WTC11 (cell line): ENCODE data around the gene HACE1. TPM values are rescaled to one million over a fixed set of nuclear protein-coding genes. Genes with fewer than 3 reads are reported as not detected.
A peak's percentile ranks its signal among the peaks of the same experiment; 100 is the strongest.

Experiments used
- ATF2 ChIP-seq: sonication (generic); formaldehyde crosslinking; IDR thresholded peaks from 2 replicates; pipeline ENCODE4 v1.8.1; 2022; ENCODE audit warnings: low read depth, missing genetic modification reagents, borderline replicate concordance
- CBFB ChIP-seq: sonication (generic); formaldehyde crosslinking; IDR thresholded peaks from 2 replicates; pipeline ENCODE4 v1.8.1; 2022; ENCODE audit warnings: mild to moderate bottlenecking, low read depth, missing genetic modification reagents
- CREB1 ChIP-seq: sonication (generic); formaldehyde crosslinking; IDR thresholded peaks from 2 replicates; pipeline ENCODE4 v1.8.0; 2023; ENCODE audit warnings: mild to moderate bottlenecking, missing genetic modification reagents
- FOXP4 ChIP-seq: sonication (generic); formaldehyde crosslinking; IDR thresholded peaks from 2 replicates; pipeline ENCODE4 v1.8.0; 2022; ENCODE audit warnings: mild to moderate bottlenecking, missing genetic modification reagents
- GABPB1 ChIP-seq: sonication (generic); formaldehyde crosslinking; IDR thresholded peaks from 2 replicates; pipeline ENCODE4 v1.8.1; 2023; ENCODE audit warnings: mild to moderate bottlenecking, missing genetic modification reagents
- GRHL2 ChIP-seq: fragments of 250-450 bp; sonication (Bioruptor Pico); IDR thresholded peaks from 2 replicates; pipeline ENCODE4 v1.8.0; 2022; ENCODE audit warnings: mild to moderate bottlenecking, moderate library complexity; ENCODE audit not compliant: insufficient replicate concordance, severe bottlenecking
- GTF2I ChIP-seq: fragments of 250-450 bp; sonication (Bioruptor Pico); conservative IDR thresholded peaks from 2 replicates; pipeline ENCODE4 v1.4.0; 2021; ENCODE audit warnings: mild to moderate bottlenecking
- MAX ChIP-seq: sonication (generic); formaldehyde crosslinking; IDR thresholded peaks from 2 replicates; pipeline ENCODE4 v1.8.0; 2022; ENCODE audit warnings: mild to moderate bottlenecking, missing genetic modification reagents
- NFE2L1 ChIP-seq: sonication (generic); formaldehyde crosslinking; IDR thresholded peaks from 2 replicates; pipeline ENCODE4 v1.8.1; 2023; ENCODE audit warnings: missing genetic modification reagents
- NR1H2 ChIP-seq: sonication (generic); formaldehyde crosslinking; IDR thresholded peaks from 2 replicates; pipeline ENCODE4 v1.9.0; 2021; ENCODE audit warnings: mild to moderate bottlenecking, moderate library complexity, missing genetic modification reagents
- OVOL2 ChIP-seq: fragments of 250-450 bp; sonication (Bioruptor Pico); IDR thresholded peaks from 2 replicates; pipeline ENCODE4 v1.9.0; 2021; ENCODE audit warnings: mild to moderate bottlenecking, borderline replicate concordance
- PRRX2 ChIP-seq: fragments of 250-450 bp; sonication (Bioruptor Pico); IDR thresholded peaks from 2 replicates; pipeline ENCODE4 v1.8.0; 2021; ENCODE audit warnings: mild to moderate bottlenecking
- SMAD4 ChIP-seq: sonication (generic); formaldehyde crosslinking; IDR thresholded peaks from 2 replicates; pipeline ENCODE4 v1.8.0; 2022; ENCODE audit warnings: mild to moderate bottlenecking, missing genetic modification reagents
- TCF7 ChIP-seq: sonication (generic); formaldehyde crosslinking; IDR thresholded peaks from 2 replicates; pipeline ENCODE4 v1.8.0; 2022; ENCODE audit warnings: mild to moderate bottlenecking, low read depth, missing genetic modification reagents, moderate library complexity
- TEAD4 ChIP-seq: sonication (generic); formaldehyde crosslinking; IDR thresholded peaks from 2 replicates; pipeline ENCODE4 v1.8.0; 2022; ENCODE audit warnings: mild to moderate bottlenecking, missing genetic modification reagents
- ZBTB21 ChIP-seq: sonication (generic); formaldehyde crosslinking; IDR thresholded peaks from 2 replicates; pipeline ENCODE4 v1.8.1; 2023; ENCODE audit warnings: mild to moderate bottlenecking, missing genetic modification reagents, borderline replicate concordance
- ZBTB43 ChIP-seq: sonication (generic); formaldehyde crosslinking; IDR thresholded peaks from 2 replicates; pipeline ENCODE4 v1.8.1; 2023; ENCODE audit warnings: mild to moderate bottlenecking, missing genetic modification reagents
- ZNF138 ChIP-seq: sonication (generic); formaldehyde crosslinking; conservative IDR thresholded peaks from 2 replicates; pipeline ENCODE4 v1.8.1; 2022; ENCODE audit warnings: mild to moderate bottlenecking, moderate library complexity, missing genetic modification reagents
- ZNF219 ChIP-seq: sonication (generic); formaldehyde crosslinking; IDR thresholded peaks from 2 replicates; pipeline ENCODE4 v1.8.0; 2023; ENCODE audit warnings: missing genetic modification reagents, mild to moderate bottlenecking, borderline replicate concordance
- ZNF232 ChIP-seq: sonication (generic); formaldehyde crosslinking; IDR thresholded peaks from 2 replicates; pipeline ENCODE4 v1.8.0; 2022; ENCODE audit warnings: mild to moderate bottlenecking, missing genetic modification reagents
- ZNF396 ChIP-seq: fragments of 250-450 bp; sonication (Bioruptor Pico); IDR thresholded peaks from 2 replicates; pipeline ENCODE4 v1.8.0; 2021; ENCODE audit warnings: mild to moderate bottlenecking, moderate library complexity, borderline replicate concordance
- ZNF512 ChIP-seq: sonication (generic); formaldehyde crosslinking; IDR thresholded peaks from 2 replicates; pipeline ENCODE4 v1.8.1; 2022; ENCODE audit warnings: missing genetic modification reagents, borderline replicate concordance
- ZNF532 ChIP-seq: fragments of 250-450 bp; sonication (Bioruptor Pico); IDR thresholded peaks from 2 replicates; pipeline ENCODE4 v1.9.0; 2021; ENCODE audit warnings: mild to moderate bottlenecking, borderline replicate concordance
- ZSCAN18 ChIP-seq: fragments of 250-450 bp; sonication (Bioruptor Pico); IDR thresholded peaks from 2 replicates; pipeline ENCODE4 v2.1.2; 2022; ENCODE audit warnings: mild to moderate bottlenecking, moderate library complexity
- total RNA-seq: library from RNA; stranded (reverse); gene quantifications from 3 replicates; pipeline ENCODE4 v1.2.3, GENCODE V29; 2021

The HACE1 gene
- total RNA-seq, 1 experiment from 2014 or later = 18.1 TPM

GRCh38 chr6:104887350-104887749 lies 27.6 kb upstream of the HACE1 start (continued):
- TF ChIP-seq ZNF532 (CRISPR knock-in tag) = no peak
- TF ChIP-seq TCF7 = no peak
- TF ChIP-seq ZNF232 = 0 out of 2 replicates have a peak, but pooled peaks have one; percentile 22
- no peak for TF ChIP-seq ZNF138 (CRISPR knock-in tag)
- no peak for TF ChIP-seq ZNF512
- TF ChIP-seq CREB1 (CRISPR knock-in tag) = no peak
- 0 out of 2 replicates have a peak, but pooled peaks have one; percentile 55 for TF ChIP-seq FOXP4 (CRISPR knock-in tag)
- TF ChIP-seq OVOL2 (CRISPR knock-in tag) = no peak
- no peak for TF ChIP-seq GRHL2
- TF ChIP-seq ATF2 (CRISPR knock-in tag) = no peak
- no peak for TF ChIP-seq TEAD4 (CRISPR knock-in tag)
- TF ChIP-seq SMAD4 (CRISPR knock-in tag) = no peak
- TF ChIP-seq MAX (CRISPR knock-in tag) = no peak
- no peak for TF ChIP-seq PRRX2 (CRISPR knock-in tag)
- TF ChIP-seq GABPB1 = peak; percentile 55
- TF ChIP-seq NR1H2 (CRISPR knock-in tag) = no peak
- no peak for TF ChIP-seq ZNF219 (CRISPR knock-in tag)
- TF ChIP-seq ZNF396 (CRISPR knock-in tag) = no peak
- no peak for TF ChIP-seq ZBTB21
- TF ChIP-seq GTF2I = no peak
- no peak for TF ChIP-seq ZBTB43 (CRISPR knock-in tag)
- TF ChIP-seq NFE2L1 (CRISPR knock-in tag) = peak; percentile 24; the same call in 1 of the 2 replicates
- no peak for TF ChIP-seq ZSCAN18 (CRISPR knock-in tag)
- no peak for TF ChIP-seq CBFB
